Smooth muscle cell (in vitro differentiated cells): Measurements from ENCODE around the gene TOR4A. TPM values are rescaled to one million over a fixed set of nuclear protein-coding genes. Genes with fewer than 3 reads are reported as not detected.

ENCODE experiments used
- DNase-seq: peaks from one replicate; lab custom pipeline; 2025; ENCODE audit not compliant: unreplicated experiment; lab: John Stamatoyannopoulos, UW
- H2AFZ ChIP-seq: fragments of 200-600 bp; sonication (generic); 2 replicates; pipeline ENCODE4 v1.6.0; 2016; ENCODE audit warnings: antibody characterized with exemption, low read depth, mild to moderate bottlenecking
- H3F3A ChIP-seq: fragments of 200-600 bp; sonication (generic); 2 replicates; pipeline ENCODE4 v1.6.0; 2017; ENCODE audit warnings: antibody characterized with exemption, low read depth
- H3K27ac ChIP-seq: fragments of 200-600 bp; sonication (generic); 2 replicates; pipeline ENCODE4 v1.5.1; 2016; ENCODE audit warnings: low read depth, mild to moderate bottlenecking
- H3K27me3 ChIP-seq: fragments of 200-600 bp; sonication (generic); 2 replicates; pipeline ENCODE4 v1.6.1; 2016; ENCODE audit warnings: low read depth, mild to moderate bottlenecking
- H3K36me3 ChIP-seq: fragments of 200-600 bp; sonication (generic); 2 replicates; pipeline ENCODE4 v1.5.1; 2016; ENCODE audit warnings: low read depth
- H3K4me1 ChIP-seq: fragments of 200-600 bp; sonication (generic); 2 replicates; pipeline ENCODE4 v1.5.1; 2016; ENCODE audit warnings: low read depth
- H3K4me2 ChIP-seq: fragments of 200-600 bp; sonication (generic); 2 replicates; pipeline ENCODE4 v1.6.0; 2016; ENCODE audit warnings: mild to moderate bottlenecking
- H3K4me3 ChIP-seq: fragments of 200-600 bp; sonication (generic); 2 replicates; pipeline ENCODE4 v1.5.1; 2016; ENCODE audit warnings: mild to moderate bottlenecking
- H3K79me2 ChIP-seq: fragments of 200-600 bp; sonication (generic); 2 replicates; pipeline ENCODE4 v1.6.0; 2016; ENCODE audit warnings: low read depth, mild to moderate bottlenecking
- H3K9ac ChIP-seq: fragments of 200-600 bp; sonication (generic); 2 replicates; pipeline ENCODE4 v1.6.0; 2016; ENCODE audit warnings: low read depth
- H3K9me3 ChIP-seq: fragments of 200-600 bp; sonication (generic); replicated peaks from 2 replicates; pipeline ENCODE4 v1.5.1; 2016; ENCODE audit warnings: low read depth
- H4K20me1 ChIP-seq: fragments of 200-600 bp; sonication (generic); 2 replicates; pipeline ENCODE4 v1.6.0; 2016; ENCODE audit warnings: low read depth
- WGBS: methylation state at CpG from one replicate; pipeline ENCODE4 v1.1.7; 2016; ENCODE audit warnings: low lambda C conversion rate; 5-methylcytosine and 5-hydroxymethylcytosine counted together
- polyA plus RNA-seq: library from polyadenylated mRNA; unstranded; fragments of >200 nt; fragmentation: Nextera tagmentation; extraction: Ambion mirVana; gene quantifications from 2 replicates; pipeline ENCODE4 v1.2.1, GENCODE V29; 2016
- total RNA-seq: library from RNA; depleted of rRNA; stranded (reverse); fragments of >200 nt; gene quantifications from 2 replicates; pipeline ENCODE4 v1.2.3, GENCODE V29; 2014
- TF ChIP-seq, protein P1 (sequence below): fragments of 200-600 bp; sonication (generic); IDR thresholded peaks from 2 replicates; pipeline ENCODE4 v1.5.1; 2017; ENCODE audit warnings: borderline replicate concordance, mild to moderate bottlenecking, antibody characterized with exemption; ENCODE audit not compliant: insufficient read depth, poor library complexity, severe bottlenecking

The TOR4A gene
- total and polyA plus RNA-seq, 2 experiments from 2014 or later, result 5.5 to 6.3 TPM

DNA sequence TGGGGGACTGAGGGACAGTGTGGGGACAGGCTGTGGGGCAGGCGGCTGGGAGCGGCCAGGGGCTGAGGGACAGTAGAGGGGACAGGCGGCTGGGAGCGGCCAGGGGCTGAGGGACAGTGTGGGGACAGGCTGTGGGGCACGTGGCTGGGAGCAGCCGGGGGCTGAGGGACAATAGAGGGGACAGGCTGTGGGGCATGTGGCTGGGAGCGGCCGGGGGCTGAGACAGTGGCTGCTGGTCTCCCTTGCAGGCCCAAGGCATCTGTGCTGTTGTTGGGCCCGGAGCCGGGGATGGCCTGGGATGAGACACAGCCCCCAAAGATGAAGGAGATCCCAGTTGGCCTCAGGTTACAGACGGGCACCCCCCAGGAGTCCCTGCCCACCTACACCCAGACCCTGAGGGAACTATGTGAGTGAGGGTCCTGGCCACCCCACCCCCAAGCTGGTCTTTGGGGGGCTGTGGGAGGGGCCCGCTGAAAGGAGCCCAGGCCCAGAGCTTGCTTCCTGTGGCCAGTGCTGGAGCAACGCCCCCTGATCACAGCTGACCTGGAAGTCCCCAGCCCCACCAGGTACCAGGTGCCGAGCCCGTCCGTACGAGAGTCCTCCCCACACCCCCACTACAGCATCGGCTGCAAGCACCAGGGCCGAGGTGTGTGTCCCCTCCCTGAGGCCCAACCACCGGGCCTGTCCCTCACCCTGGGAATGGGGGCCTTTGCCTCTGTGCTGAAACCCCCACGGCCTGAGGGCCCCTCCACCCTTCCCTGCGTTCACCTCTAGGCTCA, 25.8 kb upstream of the TOR4A start:
- 93% methylated on average over 16 of the region's 22 CpGs for WGBS
- no peak overlapping the region for H3K4me3 ChIP-seq
- TF ChIP-seq, protein P1, sequence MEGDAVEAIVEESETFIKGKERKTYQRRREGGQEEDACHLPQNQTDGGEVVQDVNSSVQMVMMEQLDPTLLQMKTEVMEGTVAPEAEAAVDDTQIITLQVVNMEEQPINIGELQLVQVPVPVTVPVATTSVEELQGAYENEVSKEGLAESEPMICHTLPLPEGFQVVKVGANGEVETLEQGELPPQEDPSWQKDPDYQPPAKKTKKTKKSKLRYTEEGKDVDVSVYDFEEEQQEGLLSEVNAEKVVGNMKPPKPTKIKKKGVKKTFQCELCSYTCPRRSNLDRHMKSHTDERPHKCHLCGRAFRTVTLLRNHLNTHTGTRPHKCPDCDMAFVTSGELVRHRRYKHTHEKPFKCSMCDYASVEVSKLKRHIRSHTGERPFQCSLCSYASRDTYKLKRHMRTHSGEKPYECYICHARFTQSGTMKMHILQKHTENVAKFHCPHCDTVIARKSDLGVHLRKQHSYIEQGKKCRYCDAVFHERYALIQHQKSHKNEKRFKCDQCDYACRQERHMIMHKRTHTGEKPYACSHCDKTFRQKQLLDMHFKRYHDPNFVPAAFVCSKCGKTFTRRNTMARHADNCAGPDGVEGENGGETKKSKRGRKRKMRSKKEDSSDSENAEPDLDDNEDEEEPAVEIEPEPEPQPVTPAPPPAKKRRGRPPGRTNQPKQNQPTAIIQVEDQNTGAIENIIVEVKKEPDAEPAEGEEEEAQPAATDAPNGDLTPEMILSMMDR, result no peak
- H3K36me3 ChIP-seq, result no peaks in the 10 kb centered on the region
- H3K9ac ChIP-seq, result no peak overlapping the region
- H3K79me2 ChIP-seq, result peaks cover 14% of the 10 kb centered on the region
- H3K4me1 ChIP-seq, result peaks cover 18% of the 10 kb centered on the region
- no peak overlapping the region for H2AFZ ChIP-seq
- no peak for DNase-seq
- peaks cover 9% of the 10 kb centered on the region for H4K20me1 ChIP-seq
- no peak overlapping the region for H3K27ac ChIP-seq
- H3F3A ChIP-seq, result no peaks in the 10 kb centered on the region
- no peak overlapping the region for H3K4me2 ChIP-seq
- H3K27me3 ChIP-seq, result no peaks in the 10 kb centered on the region
- H3K9me3 ChIP-seq, result no peaks in the 10 kb centered on the region

DNA sequence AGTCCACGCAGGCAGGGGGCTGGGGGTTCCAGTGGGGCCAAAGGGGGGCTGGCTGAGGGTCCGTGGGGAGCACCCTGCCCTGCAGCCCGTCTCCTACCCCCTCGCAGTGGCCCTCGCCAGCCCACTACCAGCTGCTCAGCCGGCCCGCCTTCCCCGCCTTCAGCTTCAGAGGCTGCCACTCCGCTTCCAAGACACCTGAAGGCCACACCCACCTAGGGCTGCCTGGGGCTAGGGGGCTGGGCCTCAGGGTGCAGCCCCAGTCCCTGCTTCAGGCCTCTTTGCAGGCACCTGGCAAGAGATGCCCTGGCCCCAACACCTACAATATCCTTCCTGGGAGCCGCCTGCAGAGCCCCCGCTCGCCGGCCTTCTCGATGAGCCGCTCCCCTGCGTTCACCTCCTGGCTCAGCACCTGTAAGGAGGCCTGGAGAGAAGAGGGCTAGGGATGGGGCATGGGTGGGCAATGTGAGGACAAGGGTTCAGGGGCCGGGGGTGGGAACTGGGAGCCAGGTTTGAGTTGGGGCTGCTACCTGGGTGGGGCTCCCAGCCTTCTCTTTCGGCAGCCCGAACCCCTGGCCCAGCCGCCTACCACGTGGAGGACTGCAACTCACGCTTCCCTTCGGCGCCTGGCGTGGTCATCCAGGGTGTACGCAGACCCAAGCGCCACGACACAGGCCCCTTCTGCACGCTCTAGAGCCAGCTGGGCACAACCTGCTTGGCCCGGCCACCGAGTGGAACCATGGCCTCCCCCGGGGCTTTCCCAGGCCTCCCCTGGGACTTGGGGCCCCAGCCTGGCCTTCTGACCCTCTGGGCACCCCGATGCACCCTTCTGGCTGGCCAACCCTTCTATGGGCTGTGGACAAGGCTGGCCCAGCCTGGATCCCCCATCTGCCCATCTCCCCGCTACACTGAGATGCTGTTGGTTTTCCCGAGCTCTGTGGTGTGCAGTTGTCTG, 24.7 kb upstream of the TOR4A start:
- TF ChIP-seq, protein P1, result no peak
- Histone ChIP-seq H3K9me3 (no peaks in the 10 kb centered on the region), H3K27me3 (no peaks in the 10 kb centered on the region), H4K20me1 (peaks cover 10% of the 10 kb centered on the region), H3K36me3 (no peaks in the 10 kb centered on the region), H3K4me3 (no peak overlapping the region), H2AFZ (no peak overlapping the region), H3K4me2 (no peak overlapping the region), H3F3A (no peaks in the 10 kb centered on the region), H3K27ac (no peak overlapping the region), H3K9ac (no peak overlapping the region), H3K79me2 (peaks cover 20% of the 10 kb centered on the region), H3K4me1 (peaks cover 18% of the 10 kb centered on the region)
- WGBS, result 91% methylated on average over 31 of the region's 35 CpGs
- no peak for DNase-seq

DNA sequence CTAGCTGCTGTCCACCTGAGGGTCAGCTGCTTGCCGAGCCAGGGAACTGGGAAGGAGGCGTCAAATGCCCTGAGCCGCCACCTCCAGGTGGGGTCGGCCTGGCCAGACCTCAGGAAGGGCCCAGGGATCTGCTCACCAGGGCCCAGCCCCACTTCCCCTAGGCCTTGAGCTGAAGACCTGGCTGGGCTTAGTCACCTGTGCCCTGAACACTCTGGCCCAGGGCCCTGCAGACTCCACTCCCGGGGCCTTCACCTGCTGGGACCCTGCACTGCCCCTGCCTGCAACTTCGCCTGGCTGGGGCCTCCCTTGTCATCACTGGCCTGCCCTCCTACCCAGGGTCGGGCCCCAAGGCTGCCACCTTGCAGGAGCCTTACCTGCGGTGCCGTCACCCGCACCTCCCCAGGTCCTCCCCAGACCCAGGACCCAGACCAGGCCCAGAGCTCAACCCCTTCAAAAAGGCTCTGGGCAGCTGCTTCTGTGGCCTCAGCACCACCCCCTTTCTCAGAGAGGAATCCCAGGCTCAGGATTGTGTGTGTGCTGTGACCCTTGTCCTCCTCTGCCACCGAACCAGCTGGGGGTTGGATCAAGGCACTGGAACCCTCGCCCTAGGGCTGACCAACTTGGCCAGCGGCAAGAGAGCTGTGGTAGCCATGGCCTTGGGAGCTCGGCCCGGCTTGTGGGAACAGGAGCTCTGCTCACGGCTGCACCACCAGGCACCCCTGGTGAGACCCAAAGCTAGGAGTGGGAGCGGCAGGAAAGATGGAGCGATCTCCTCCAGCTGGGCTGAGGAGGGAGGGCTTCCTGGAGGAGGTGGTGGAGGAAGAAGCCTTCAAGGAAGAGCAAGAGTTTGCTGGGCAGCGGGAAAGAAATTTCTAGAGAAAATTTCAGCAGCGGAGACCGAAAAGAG, 23.6 kb upstream of the TOR4A start:
- 61% methylated on average over 21 of the region's 21 CpGs for WGBS
- no peak for DNase-seq

More for the DNA sequence above, 23.6 kb upstream of the TOR4A start:
- Histone ChIP-seq H3K4me3 (peak overlapping the region; percentile 97), H3K4me2 (peak overlapping the region; percentile 99), H4K20me1 (peaks cover 10% of the 10 kb centered on the region), H3K36me3 (no peaks in the 10 kb centered on the region), H3F3A (no peaks in the 10 kb centered on the region), H3K27me3 (no peaks in the 10 kb centered on the region), H3K9ac (peak overlapping the region; percentile 65), H3K27ac (no peak overlapping the region), H3K9me3 (no peaks in the 10 kb centered on the region), H2AFZ (peak overlapping the region; percentile 99), H3K79me2 (peaks cover 20% of the 10 kb centered on the region), H3K4me1 (peaks cover 18% of the 10 kb centered on the region)
- TF ChIP-seq, protein P1, result no peak
